Measurements from ENCODE around the gene CUL9.

DNA sequence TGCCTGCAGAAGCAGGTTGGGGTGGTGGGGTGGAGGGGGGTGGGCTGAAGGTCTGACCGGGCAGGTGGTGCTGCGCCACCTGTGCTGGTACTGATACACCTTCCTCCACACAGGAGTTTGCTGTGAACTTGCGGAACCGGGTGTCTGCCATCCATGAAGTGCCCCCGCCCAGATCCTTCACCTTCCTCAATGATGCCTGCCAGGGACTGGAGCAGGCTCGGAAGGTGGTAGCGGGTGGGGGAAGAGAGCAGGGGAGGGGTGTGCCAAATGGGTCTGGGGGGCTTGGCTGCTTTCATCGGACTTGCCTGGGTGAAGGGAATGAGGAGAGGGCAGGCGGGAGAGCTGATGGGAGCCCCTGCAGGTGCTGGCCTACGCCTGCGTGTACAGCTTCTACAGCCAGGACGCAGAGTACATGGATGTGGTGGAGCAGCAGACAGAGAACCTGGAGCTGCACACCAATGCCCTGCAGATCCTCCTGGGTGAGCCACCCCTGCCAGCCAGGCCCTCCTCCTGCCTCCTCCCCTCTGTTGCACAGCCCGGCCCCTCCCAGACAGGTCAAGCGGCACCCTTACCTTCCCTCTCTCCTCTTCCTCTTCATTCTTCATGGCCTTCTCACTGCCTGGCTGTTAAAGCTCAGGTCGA lies 40.5 kb downstream of the CUL9 start:
- TF ChIP-seq, protein P1, sequence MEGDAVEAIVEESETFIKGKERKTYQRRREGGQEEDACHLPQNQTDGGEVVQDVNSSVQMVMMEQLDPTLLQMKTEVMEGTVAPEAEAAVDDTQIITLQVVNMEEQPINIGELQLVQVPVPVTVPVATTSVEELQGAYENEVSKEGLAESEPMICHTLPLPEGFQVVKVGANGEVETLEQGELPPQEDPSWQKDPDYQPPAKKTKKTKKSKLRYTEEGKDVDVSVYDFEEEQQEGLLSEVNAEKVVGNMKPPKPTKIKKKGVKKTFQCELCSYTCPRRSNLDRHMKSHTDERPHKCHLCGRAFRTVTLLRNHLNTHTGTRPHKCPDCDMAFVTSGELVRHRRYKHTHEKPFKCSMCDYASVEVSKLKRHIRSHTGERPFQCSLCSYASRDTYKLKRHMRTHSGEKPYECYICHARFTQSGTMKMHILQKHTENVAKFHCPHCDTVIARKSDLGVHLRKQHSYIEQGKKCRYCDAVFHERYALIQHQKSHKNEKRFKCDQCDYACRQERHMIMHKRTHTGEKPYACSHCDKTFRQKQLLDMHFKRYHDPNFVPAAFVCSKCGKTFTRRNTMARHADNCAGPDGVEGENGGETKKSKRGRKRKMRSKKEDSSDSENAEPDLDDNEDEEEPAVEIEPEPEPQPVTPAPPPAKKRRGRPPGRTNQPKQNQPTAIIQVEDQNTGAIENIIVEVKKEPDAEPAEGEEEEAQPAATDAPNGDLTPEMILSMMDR (IDR thresholded peaks at IDR 0.05) = no peak
- no peak for TF ChIP-seq POLR2A (IDR thresholded peaks at IDR 0.05)
